ENCODE data around the gene CASP4. TPM values are rescaled to one million over a fixed set of nuclear protein-coding genes. Genes with fewer than 3 reads are reported as not detected.

CASP4 gene
- total RNA-seq, 6 experiments from 2014 or later: 16.2 to 126 (median 74.8) TPM

DNA sequence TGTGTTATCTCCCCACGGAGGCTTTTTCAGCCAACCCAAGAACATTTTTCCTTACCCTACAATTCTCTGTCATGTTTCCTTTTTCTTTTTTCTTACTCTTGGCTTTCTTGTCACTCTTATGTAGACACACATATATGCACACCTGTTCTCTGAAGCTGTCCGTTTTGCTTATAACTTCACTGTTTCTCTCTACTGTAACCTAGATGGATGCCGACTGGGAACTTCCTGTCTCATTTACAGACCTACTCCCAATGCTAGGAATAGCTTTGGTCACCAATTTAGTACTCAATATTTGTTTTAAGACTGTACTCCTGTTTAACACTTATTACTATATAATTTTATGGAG, 60.2 kb downstream of the CASP4 start:
- Histone ChIP-seq H3K9me3 (no peaks in the 10 kb centered on the region), H3K36me3 (no peaks in the 10 kb centered on the region), H3K27ac (no peak overlapping the region), H3K4me3 (no peak overlapping the region), H3K4me1 (no peaks in the 10 kb centered on the region), H3K27me3 (no peaks in the 10 kb centered on the region)
- intact Hi-C loops (cut with DNase I): no loop called here
- TF ChIP-seq POLR2A (IDR thresholded peaks at IDR 0.05): no peak
- TF ChIP-seq, protein P1, sequence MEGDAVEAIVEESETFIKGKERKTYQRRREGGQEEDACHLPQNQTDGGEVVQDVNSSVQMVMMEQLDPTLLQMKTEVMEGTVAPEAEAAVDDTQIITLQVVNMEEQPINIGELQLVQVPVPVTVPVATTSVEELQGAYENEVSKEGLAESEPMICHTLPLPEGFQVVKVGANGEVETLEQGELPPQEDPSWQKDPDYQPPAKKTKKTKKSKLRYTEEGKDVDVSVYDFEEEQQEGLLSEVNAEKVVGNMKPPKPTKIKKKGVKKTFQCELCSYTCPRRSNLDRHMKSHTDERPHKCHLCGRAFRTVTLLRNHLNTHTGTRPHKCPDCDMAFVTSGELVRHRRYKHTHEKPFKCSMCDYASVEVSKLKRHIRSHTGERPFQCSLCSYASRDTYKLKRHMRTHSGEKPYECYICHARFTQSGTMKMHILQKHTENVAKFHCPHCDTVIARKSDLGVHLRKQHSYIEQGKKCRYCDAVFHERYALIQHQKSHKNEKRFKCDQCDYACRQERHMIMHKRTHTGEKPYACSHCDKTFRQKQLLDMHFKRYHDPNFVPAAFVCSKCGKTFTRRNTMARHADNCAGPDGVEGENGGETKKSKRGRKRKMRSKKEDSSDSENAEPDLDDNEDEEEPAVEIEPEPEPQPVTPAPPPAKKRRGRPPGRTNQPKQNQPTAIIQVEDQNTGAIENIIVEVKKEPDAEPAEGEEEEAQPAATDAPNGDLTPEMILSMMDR (IDR thresholded peaks at IDR 0.05): no peak
- DNase-seq: no peak
- WGBS (ENCODE audit: insufficient coverage, low coverage, low lambda C conversion rate, missing lambda C conversion rate): 55% methylated on average over 3 of the region's 3 CpGs
- no peak for ATAC-seq

DNA sequence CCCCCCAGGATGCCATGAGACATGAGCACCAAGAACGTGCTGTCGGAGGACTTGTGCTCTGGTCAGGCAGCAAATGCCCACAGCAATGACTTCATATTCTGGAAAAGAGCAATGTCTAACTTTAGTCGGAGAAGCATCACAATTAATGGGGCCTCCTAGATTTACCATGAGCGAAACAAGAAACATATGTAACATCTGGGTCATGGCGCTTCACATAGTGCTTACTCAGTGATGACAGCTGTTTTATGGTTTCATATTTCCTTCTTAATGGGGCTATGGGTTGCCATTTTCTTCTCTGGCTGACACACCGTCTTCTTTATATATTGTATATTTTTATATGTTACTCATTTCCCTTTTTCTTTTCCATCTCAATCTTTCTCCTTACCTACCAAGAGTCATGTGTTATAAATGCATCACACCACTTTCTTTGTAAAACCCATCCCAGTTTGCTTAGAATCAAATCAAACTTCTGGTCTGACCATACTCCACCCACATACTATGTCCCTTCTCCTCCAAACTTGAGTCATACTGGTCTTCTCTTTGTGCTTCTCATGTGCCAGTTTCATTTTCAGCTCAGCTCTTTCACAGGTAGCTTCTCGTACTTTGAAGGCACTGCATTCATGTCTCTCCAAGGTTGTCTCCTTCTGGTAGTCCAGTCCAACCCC, 60.7 kb downstream of the CASP4 start:
- no peak for TF ChIP-seq POLR2A (IDR thresholded peaks at IDR 0.05)
- TF ChIP-seq, protein P1 (IDR thresholded peaks at IDR 0.05): no peak
- H3K36me3 ChIP-seq: no peaks in the 10 kb centered on the region
- intact Hi-C loops (cut with DNase I): no loop called here
- WGBS (ENCODE audit: insufficient coverage, low coverage, low lambda C conversion rate, missing lambda C conversion rate): 69% methylated on average over 7 of the region's 7 CpGs
- DNase-seq (no peak), ATAC-seq (peak in 1 of 4 donors; percentile 20)
- H3K27me3 ChIP-seq: no peaks in the 10 kb centered on the region
- no peaks in the 10 kb centered on the region for H3K9me3 ChIP-seq
- no peaks in the 10 kb centered on the region for H3K4me1 ChIP-seq
- H3K27ac ChIP-seq: no peak overlapping the region
- H3K4me3 ChIP-seq: no peak overlapping the region

DNA sequence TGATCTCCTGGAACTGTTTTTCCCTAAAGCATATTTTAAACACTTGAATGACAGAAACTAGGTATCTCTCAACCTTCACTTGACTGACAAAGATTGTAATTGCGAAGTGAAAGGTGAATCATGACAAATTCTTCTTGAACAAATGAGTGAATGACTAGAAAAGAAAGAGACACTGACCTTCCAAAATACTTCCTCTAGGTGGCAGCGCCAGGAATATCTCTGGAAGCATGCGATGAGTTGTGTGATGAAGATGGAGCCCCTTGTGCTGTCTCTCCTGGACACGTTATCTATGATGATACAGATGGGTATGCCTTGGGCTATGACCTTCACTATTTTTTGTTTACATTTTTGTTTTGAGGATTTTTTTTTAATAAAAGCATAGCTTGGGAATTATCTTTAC, 63.1 kb downstream of the CASP4 start:
- intact Hi-C loops (cut with DNase I): no loop called here
- H3K4me1 ChIP-seq: no peaks in the 10 kb centered on the region
- DNase-seq (no peak), ATAC-seq (no peak)
- H3K9me3 ChIP-seq: no peaks in the 10 kb centered on the region
- no peak overlapping the region for H3K4me3 ChIP-seq
- no peak overlapping the region for H3K27ac ChIP-seq
- TF ChIP-seq POLR2A (IDR thresholded peaks at IDR 0.05): no peak
- TF ChIP-seq, protein P1 (IDR thresholded peaks at IDR 0.05): no peak
- no peaks in the 10 kb centered on the region for H3K36me3 ChIP-seq
- 54% methylated on average over 4 of the region's 4 CpGs for WGBS (ENCODE audit: insufficient coverage, low coverage, low lambda C conversion rate, missing lambda C conversion rate)
- no peaks in the 10 kb centered on the region for H3K27me3 ChIP-seq

DNA sequence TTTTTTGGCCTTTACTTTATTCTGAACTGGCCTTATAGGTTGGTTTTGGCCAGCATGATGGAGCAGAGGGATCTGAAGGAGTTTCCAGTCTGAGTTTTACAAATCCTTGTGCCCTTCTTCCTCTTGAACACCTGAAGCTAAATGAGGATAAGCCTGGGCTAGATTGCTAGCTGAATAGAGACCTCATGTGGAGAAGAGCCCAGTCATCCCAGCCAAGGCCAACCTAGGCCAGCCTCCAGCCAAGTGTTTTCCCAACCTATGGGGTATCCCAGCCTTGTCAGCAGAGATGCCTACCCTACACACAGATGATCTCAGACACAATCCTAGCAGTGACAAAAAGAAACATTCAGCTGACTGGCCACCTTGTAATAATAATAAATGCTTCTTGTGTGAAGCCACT, 69.1 kb downstream of the CASP4 start:
- no peaks in the 10 kb centered on the region for H3K36me3 ChIP-seq
- intact Hi-C loops (cut with DNase I): no loop called here
- H3K27me3 ChIP-seq: no peaks in the 10 kb centered on the region
- no peak overlapping the region for H3K4me3 ChIP-seq
- DNase-seq (no peak), ATAC-seq (no peak)
- H3K9me3 ChIP-seq: no peaks in the 10 kb centered on the region
- no peak overlapping the region for H3K27ac ChIP-seq
- H3K4me1 ChIP-seq: no peaks in the 10 kb centered on the region
- TF ChIP-seq, protein P1 (IDR thresholded peaks at IDR 0.05): no peak
- TF ChIP-seq POLR2A (IDR thresholded peaks at IDR 0.05): no peak

DNA sequence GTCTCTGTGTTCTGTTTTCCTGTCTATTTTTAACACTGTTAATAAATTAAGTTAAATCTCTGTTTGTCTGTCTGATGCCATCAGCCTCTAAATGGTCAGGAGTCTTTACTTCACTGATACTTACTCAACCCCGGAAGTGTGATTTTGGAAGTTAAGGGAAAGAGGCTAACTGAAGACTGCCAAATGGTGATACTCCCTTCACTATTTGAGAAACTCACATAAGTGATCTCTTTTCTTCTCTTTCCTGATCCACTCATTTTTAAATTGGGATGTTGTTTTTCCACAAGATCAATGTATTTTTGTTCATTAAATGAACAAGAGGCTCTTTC, 69.7 kb downstream of the CASP4 start:
- WGBS (ENCODE audit: insufficient coverage, low coverage, low lambda C conversion rate, missing lambda C conversion rate): 25% methylated on average over 1 of the region's 1 CpG
- Histone ChIP-seq H3K4me1 (no peaks in the 10 kb centered on the region), H3K4me3 (no peak overlapping the region), H3K27ac (peak overlapping the region in 1 of 3 donors; percentile 3), H3K27me3 (no peaks in the 10 kb centered on the region), H3K36me3 (no peaks in the 10 kb centered on the region), H3K9me3 (no peaks in the 10 kb centered on the region)
- DNase-seq (no peak), ATAC-seq (no peak)
- intact Hi-C loops (cut with DNase I): no loop called here
- TF ChIP-seq, protein P1 (IDR thresholded peaks at IDR 0.05): no peak
- TF ChIP-seq POLR2A (IDR thresholded peaks at IDR 0.05): no peak
